T1000 (cell line): ENCODE measurements around the gene GABARAP.

ENCODE experiments used
- DNase-seq: peaks from one replicate; lab custom pipeline; 2025; ENCODE audit warnings: mixed read lengths; lab: John Stamatoyannopoulos, UW

The GABARAP gene

GRCh38 chr17:7239091-7240027, 2.9 kb downstream of the GABARAP start, which contains the start of gene PHF23:
TSS of gene PHF23 (minus strand) at chr17:7239457. CDS start at chr17:7239279, 178 bp downstream.
- DNase-seq: peak; percentile 98

- no peak for DNase-seq
Observed at GRCh38 chr17:7238420-7239090, 3.7 kb downstream of the GABARAP start.

- peak; percentile 66 for DNase-seq
Observed at GRCh38 chr17:7237761-7238419, 4.4 kb downstream of the GABARAP start.

DNA sequence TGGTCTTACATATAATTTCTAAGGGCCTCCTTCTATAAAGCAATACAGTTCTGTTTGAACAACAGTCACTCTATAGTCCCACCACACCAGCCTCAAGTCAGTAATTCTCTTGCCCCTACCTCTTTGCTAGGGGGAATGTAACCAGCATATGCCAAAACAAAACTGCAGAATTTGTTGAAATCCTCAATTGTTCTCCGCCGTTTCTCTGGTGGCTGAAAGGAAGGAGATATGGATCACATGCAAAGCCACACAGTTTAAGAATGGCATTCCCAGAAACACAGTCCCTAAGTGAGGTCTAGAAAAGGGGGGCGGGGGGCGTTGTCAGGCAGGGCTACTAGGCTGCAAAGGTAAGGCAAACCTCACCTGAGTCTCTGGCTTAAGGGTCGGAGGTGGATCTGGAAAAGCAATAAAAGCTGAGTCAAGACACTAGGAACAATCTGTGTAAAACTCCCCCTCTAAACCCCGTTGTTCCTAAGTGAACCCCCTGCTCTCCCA, 4.9 kb downstream of the GABARAP start:
- no peak for DNase-seq

DNA sequence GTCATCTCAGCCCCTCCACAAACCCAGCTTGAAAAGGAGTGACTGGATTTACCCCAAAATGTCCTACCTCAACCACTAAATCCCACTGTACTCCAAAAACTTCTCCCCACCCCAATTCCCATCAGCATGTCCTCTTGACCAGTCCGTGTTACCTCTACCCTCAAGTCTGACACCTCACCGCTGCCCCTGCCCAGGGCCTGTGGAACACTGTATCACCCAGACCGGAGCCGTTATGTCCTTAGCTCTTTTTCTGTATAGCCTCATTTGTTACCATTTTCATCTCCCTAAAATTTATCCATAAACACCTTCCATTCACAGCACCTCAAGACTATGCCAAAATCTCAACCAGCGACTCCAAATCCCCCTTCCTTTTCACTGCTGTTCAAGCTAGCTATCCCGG, 5.4 kb downstream of the GABARAP start:
- no peak for DNase-seq

DNA sequence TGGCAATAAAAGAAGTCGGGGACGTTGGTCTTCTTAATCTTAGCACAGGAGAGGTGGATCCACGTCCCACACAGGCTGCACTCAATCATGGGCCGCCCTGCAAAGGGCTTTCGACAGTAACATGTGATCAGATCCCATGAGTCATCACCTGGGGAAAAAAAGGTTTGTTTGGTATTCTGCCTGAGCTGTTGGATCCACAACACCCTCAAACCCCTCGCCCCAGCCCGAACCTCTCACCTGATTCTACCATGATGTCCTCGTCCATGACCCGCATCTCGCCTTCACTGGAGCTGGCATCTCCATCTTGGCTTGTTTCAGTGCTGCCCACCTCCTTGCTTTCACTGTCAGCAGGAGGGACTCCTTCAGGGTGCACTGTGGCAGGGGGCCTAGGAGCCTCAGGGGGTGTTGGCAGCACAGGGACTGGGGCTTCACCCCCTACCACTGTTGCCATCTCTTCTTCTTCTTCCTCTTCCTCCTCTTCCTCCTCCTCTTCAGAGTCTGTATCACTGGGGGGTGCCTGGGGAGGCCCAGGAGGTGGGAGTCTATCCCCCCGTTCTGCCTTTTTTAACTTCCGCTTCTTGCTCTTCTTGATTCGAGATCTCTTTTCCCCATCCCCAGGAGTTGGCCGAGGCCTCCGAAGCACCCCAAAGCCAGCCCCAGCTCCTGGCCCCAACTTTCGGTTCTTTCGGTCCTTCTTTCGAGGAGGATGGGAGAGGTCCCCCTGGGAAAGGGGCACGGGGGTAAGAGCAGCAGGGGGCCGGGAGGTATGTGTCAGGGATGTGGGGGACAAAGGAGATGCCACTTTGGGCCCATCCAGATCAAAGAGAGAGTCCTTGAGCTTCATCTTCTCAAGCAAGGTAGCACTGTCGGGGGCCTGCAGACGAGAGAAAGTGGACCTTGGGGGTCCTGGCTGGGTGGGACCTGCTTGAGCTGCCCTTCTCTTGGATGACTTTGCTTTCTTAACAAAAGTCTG, 6.3 kb downstream of the GABARAP start:
- no peak for DNase-seq

GRCh38 chr17:7234083-7234951, 7.9 kb downstream of the GABARAP start, which contains the start of gene DVL2:
TSS of gene DVL2 (minus strand) at chr17:7234517. CDS start at chr17:7234262, 255 bp downstream.
- DNase-seq: peak; percentile 90

DNA sequence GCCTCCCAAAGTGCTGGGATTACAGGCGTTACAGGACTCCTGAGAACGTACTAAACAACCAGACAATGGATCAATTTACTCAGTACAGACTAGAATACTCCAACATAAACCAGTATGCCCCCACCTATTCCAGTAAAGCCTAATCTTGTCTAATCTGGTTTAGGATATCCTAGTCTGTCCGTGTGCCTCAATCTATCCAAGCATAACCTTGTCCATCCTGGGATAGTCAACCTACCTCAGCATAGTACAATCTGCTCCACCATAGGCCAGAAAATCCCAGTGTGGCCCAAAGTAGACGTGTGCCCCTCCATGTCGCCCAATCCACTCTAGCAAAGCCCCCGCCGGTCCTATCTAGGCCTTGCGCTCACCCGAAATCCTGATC, 8.6 kb downstream of the GABARAP start:
- no peak for DNase-seq

GRCh38 chr17:7232114-7232513, 10.1 kb downstream of the GABARAP start:
- DNase-seq: no peak

- DNase-seq: no peak
Observed at GRCh38 chr17:7229504-7229903, 12.7 kb downstream of the GABARAP start.

DNA sequence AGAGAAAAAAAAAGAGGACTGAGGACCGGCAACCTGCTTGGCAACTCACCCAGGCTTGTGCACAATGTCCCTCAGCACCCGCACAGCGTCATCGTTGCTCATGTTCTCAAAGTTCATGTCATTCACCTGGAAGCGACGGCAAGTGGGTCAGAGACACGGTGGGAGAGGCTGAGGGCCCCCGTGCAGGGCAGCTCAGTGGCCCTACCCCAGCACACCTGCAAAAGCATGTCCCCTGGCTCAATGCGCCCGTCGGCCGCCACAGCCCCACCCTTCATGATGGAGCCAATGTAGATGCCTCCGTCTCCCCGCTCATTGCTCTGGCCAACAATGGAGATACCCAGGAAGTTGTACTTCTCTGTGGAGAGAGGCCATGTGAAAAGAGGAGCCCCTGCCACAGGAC, 13.3 kb downstream of the GABARAP start:
- no peak for DNase-seq

GRCh38 chr17:7226721-7227710, 15.2 kb downstream of the GABARAP start:
- DNase-seq: no peak

- no peak for DNase-seq
Observed at GRCh38 chr17:7225711-7226331, 16.4 kb downstream of the GABARAP start.

DNA sequence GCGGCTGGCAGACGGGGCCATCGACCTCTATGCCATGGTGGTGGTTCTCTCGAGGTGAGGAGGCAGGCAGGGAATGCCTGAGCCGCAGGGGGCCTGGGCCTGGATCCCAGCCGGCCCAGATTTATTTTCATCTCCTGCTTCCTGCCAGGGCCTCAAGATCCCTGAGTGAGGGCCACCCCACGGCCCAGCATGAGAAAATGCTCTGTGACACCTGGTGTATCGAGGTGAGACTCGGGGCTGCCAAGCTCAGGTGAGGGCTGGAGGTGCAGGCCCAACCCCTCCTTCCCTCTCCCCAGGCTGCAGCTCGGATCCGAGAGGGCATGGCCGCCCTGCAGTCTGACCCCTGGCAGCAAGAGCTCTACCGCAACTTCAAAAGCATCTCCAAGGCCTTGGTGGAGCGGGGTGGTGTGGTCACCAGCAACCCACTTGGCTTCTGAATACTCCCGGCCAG, 17.6 kb downstream of the GABARAP start:
- no peak for DNase-seq

DNA sequence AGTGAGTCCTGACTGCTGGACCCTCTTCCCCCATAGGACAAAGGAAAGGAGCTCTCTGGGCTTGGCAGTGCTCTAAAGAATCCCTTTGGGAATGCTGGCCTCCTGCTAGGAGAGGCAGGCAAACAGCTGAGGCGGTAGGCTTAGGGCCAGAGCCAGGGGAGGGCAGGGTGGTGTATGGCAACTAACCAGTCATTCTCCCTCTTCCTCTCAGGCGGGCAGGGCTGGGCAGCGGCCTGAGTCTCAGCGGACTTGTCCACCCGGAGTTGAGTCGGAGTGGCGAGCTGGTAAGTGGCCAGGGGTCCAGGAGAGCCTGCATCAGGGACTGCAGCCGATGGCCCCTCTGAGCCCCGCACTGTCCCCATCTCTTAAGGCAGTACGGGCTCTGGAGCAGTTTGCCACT, 18.1 kb downstream of the GABARAP start:
- DNase-seq: no peak

DNA sequence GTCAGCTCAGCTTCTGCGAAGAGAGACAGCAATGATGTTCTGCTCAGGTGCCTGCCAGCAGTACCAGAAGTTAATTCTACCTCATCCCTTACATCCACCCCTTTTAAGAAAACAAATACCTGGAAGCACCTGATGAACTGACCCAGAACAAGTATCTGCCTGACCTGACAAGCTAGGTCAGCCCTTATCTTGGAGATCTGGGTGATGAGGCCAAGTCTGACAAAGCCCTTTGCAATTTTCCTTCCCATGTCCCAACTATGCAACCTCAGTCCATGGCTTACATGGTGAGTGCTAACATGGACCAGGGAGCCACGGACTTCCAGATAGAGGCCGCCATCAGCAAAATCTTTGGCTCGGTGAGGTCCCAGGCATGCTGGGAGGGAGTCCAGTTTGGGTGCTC, 18.9 kb downstream of the GABARAP start:
- no peak for DNase-seq

DNA sequence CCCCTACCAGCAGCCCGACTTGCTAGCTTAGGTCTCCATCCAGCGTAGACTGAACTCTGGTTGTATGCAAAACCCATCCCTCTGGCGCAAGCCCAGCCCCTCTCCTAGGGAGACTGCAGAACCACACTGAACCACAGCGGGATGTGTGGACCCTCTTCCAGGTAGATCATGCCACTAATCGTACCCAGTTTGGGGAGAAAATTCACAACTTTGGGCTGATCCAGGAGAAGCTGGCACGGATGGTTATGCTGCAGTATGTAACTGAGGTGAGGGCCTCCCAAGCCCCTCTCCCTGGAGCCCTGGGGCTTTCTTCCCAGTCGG, 19.3 kb downstream of the GABARAP start:
- no peak for DNase-seq
